GM10248 (cell line): ENCODE data around the gene UBE2E1.

Source experiments
- CTCF ChIA-PET: fragments of 300-600 bp; sonication (Branson Sonifier 250); formaldehyde crosslinking; extraction: SDS; loops from one replicate; lab custom pipeline; 2021; ENCODE audit warnings: antibody characterized with exemption; lab: Yijun Ruan, JAX
- POLR2A ChIA-PET: fragments of 350-650 bp; sonication (Branson Sonifier 250); formaldehyde crosslinking; extraction: SDS; loops from one replicate; lab custom pipeline; 2020; ENCODE audit warnings: antibody characterized with exemption; lab: Yijun Ruan, JAX
- DNase-seq: peaks from one replicate; pipeline ENCODE4 v3.0.0; 2012; ENCODE audit errors: extremely low spot score
- CTCF ChIP-seq: IDR thresholded peaks from 2 replicates; pipeline ENCODE4 v1.5.1; 2012; ENCODE audit warnings: mild to moderate bottlenecking, low read depth; ENCODE audit errors: extremely low read depth, missing control alignments, control extremely low read depth

The UBE2E1 gene

GRCh38 chr3:23785882-23786281, 19.9 kb upstream of the UBE2E1 start:
- POLR2A ChIA-PET, result no interaction called here
- CTCF ChIA-PET, result interaction anchor here (0.8 to 1.8 kb wide), 5 partner anchors 11 to 25 kb away, joined by 4 to 5 read pairs (median 4); no protein-coding TSS in a partner anchor
- TF ChIP-seq CTCF, result no peak
- DNase-seq, result no peak

DNA sequence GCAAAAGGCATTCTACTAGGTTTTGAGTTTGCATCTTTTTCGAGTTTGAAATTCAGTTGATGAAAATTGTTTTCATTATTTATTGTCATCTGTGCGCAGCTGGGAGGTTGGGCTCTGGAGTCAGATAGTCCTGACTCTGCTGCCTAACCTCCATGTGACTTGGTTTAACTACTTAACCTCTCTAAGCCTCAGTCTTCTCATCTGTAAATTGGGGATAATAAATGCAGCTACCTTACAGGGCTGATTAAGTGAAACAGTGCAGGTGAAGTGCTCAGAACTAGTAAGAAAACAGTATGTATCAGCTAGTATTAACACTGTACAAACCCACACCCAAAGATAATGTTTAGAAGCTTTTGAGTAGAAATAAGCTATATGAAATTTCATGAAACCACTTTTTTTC, 14.1 kb upstream of the UBE2E1 start:
- TF ChIP-seq CTCF, result no peak
- no peak for DNase-seq
- POLR2A ChIA-PET, result no interaction called here
- CTCF ChIA-PET, result interaction anchor here (0.8 to 1.7 kb wide), 4 partner anchors 12 to 485 kb away, joined by 3 to 4 read pairs (median 4); no protein-coding TSS in a partner anchor

DNA sequence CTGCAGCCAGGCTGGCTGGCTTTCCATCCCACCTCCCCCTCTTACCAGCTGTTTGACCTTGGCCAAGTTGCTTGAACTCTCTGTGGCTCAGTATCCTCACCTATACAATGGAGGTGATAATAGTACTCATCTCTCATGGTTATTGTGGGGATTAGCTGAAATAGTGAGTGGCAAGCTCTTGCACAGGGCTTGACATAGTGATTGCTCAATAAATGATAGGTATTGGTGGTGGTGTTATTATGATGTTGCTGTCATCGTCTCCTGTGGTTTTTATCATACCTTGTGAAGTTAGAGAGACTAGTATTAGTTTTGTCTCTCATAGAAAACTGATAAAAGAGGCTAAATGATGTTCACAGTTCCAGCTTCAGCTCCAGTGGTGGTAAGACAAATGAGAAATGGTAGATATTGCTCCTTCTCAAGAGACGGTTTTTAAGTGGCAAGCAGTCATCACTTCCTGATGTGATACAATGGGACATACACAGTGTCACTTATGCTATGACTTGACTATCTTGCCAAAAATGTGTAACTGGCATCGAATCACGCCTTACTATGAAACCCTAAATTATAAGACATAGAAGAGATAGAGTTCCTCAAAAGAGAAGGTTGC, 12.1 kb upstream of the UBE2E1 start:
- CTCF ChIA-PET, result interaction anchor here (1.4 to 1.6 kb wide), 2 partner anchors 8 to 18 kb away, joined by 3 to 4 read pairs; no protein-coding TSS in a partner anchor
- POLR2A ChIA-PET, result no interaction called here
- no peak for TF ChIP-seq CTCF
- DNase-seq, result no peak

GRCh38 chr3:23795096-23795495, 10.7 kb upstream of the UBE2E1 start:
- ChIA-PET CTCF (interaction anchor here (0.9 to 1.0 kb wide), 2 partner anchors 21 to 39 kb away, joined by 3 read pairs; no protein-coding TSS in a partner anchor), POLR2A (no interaction called here)
- DNase-seq, result no peak
- TF ChIP-seq CTCF, result no peak

DNA sequence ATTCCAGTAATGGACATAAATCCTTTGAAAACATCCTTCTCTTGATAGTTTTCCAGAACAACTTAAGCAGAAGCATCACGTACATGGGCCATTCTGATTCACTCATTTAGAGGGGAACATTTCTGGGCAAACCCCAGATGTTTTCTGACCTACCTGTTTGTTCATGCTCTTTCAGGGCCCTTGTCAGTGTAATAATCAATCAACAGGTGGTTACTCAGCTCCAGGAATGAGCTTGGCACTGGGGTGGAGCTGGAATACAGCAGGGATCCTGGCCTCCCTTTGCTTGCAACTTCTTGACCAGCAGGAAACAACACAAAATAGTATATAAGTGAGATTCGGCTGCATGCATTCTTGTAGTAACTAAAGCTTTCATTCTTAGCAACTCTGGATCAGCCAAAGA, 9.2 kb upstream of the UBE2E1 start:
- ChIA-PET POLR2A (interaction anchor here (0.6 to 0.7 kb wide), 2 partner anchors 23 to 102 kb away, joined by 3 read pairs; no protein-coding TSS in a partner anchor), CTCF (interaction anchor here (1.4 to 2.7 kb wide), 4 partner anchors 8 to 15 kb away, joined by 3 to 8 read pairs (median 5); no protein-coding TSS in a partner anchor)
- DNase-seq, result no peak
- no peak for TF ChIP-seq CTCF

DNA sequence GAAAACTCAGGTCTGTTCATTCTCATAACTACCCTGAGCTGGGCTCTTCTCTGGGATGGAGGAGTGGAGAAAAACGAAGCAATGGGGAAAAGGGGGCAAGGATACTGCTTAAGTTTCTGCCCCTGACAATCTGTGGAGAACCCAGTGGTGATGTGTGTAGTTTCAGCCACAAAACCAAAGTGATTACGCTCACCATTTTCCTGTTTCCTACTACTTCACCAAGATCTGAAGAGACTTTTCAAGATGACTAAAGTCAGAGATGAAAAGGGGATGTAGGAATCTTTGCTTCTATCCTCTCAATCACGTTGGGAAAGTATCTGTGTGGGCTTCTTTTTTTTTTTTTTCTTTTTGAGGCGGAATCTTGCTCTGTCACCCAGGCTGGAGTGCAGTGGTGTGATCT, 8.3 kb upstream of the UBE2E1 start:
- DNase-seq, result peak; percentile 36
- ChIA-PET POLR2A (no interaction called here), CTCF (interaction anchor here (1.8 to 2.7 kb wide), 3 partner anchors 9 to 14 kb away, joined by 4 to 8 read pairs (median 6); no protein-coding TSS in a partner anchor)
- no peak for TF ChIP-seq CTCF
